ENCODE data around the gene PADI1.

PADI1 gene, protein sequence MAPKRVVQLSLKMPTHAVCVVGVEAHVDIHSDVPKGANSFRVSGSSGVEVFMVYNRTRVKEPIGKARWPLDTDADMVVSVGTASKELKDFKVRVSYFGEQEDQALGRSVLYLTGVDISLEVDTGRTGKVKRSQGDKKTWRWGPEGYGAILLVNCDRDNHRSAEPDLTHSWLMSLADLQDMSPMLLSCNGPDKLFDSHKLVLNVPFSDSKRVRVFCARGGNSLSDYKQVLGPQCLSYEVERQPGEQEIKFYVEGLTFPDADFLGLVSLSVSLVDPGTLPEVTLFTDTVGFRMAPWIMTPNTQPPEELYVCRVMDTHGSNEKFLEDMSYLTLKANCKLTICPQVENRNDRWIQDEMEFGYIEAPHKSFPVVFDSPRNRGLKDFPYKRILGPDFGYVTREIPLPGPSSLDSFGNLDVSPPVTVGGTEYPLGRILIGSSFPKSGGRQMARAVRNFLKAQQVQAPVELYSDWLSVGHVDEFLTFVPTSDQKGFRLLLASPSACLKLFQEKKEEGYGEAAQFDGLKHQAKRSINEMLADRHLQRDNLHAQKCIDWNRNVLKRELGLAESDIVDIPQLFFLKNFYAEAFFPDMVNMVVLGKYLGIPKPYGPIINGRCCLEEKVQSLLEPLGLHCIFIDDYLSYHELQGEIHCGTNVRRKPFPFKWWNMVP

DNA sequence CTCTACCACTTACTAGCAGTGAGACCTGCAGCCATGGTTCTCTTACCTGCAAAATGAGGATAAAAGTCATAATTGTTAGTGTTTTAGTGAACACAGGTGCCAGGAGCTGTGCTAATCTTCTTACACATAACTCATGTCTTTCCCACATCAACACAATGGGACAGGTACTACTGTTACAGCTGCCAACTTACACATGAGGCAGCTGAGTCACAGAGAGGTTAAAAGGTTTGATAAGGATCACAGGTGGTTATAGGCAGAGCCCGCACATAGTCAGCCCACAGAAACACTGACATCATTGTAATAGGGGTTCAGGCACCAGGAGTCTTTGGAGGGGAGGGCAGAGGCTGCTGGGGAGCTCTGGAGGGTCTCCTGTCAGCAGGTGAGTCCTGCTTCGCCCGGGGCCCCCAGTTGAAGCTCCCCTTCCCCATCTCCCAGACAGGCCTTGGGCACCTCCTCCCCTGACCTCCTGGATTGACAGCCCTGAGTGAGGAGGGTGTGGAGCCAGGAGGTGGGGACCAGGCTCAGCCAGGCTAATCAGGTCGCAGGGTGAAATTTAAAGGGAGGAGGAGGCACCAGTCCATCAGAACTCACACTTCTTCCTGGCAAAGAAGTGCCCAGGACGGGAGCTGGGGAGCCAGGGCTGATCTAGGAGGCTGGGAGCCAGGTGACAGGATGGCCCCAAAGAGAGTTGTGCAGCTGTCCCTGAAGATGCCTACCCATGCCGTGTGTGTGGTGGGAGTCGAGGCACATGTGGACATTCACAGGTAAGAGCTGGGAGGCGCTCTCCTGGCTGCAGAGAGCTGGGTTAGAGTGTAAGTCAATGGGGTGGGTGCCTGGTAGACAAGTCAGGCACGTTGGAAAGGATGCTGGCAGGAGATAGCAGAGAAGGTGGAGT lies at the start of gene PADI1:
TSS of gene PADI1 (plus strand) at position 583 of the 895 bp plus-strand sequence. CDS start at position 673, 90 bp downstream.
- no peak for DNase-seq (ENCODE audit: low read depth)

DNA sequence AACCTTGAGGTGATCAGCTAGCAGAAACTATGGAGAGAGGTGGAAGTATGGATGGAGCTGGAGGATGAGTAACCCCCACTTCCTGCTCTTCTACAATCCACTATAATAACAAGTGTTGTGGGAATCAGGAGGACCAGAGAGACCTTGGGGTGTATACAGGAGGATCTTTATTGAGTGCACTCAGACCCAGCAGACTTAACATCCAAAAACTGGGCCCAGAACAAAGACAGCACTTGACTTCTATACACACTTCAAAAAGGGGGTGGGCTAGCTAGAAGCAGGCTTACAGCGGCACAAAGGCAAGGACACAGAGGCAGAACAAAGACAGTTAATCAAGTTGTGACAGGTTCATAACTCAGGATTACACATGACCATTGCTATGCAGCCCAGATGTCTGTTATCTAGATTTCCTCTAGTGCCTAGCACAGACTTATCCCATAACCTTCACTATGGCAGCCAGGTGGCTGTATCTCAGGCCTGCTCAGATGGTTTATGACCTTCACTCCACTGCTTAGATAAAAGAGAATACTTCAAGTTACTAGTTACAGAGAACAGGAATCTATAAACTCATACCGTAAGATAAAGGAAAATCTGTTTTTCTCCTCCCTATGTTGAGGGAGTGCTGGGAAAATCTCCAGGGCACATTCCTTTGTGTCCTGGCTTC lies 49.5 kb upstream of the PADI1 start:
- no peak for DNase-seq (ENCODE audit: low read depth)

DNA sequence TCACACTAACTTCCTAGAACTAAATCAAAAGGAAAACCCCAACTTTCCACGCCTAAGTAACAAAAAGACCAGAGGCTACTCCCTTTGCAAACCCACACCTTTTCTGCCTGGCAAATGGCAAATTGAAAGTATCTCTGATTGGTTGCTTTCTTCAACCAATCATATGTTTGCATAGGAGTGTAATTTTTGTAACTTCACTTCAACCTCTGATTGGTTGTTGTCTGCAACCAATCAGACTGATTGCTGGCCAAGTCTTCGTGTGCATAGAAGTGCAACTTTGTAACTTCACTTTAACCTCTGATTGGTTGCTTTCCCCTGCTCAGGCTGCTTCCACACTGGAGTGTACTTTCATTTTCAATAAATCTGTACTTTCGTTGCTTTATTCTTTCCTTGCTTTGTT lies 48.8 kb upstream of the PADI1 start:
- DNase-seq (ENCODE audit: low read depth): no peak

DNA sequence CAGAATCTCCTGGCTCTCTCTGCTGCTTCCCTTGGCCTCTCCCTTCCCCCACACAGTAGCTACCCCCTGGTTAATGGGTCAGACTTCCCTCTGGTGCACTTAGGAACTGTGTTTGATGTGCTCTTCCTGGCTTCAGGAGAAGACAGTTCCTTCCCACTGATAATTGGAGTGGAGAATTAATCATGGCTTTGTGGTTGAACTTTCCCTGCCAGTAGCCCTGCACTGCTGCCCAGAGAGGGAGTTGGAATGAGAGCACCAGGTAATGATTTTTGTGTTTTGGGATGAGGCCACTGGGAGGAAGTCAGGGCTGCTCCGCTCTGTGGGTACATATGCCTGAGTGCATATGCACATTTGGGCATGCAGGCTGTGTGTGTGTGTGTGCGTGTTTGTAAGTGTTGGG lies 46.0 kb upstream of the PADI1 start:
- DNase-seq (ENCODE audit: low read depth): no peak

DNA sequence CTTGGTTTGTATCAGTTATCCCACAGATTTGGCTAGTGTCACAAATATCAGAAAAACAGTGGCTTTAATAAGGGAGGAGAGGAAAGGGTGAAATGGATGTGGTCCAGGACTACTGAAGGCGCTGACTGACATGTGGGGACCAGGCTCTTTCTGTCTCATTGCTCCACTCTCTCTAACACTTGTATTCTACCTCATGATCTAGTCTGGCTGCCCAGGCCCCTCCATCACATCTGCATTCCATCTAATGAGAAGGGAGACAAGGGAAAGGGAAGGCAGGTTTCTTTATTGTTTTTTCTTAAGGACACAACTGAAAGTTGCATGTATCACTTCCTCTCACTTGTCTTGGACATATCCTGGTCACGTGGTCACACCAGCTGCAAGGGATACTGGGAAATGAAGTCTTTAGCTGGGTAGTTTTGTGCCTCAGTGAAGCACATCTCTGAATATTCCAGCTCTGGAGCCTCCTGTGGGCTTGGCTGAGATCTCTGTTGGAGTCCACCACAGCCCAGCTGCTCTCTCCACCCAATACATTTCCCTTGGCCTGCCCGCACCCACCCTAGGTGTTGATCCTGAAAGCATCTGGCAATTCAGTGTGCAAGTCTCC lies 43.7 kb upstream of the PADI1 start:
- DNase-seq (ENCODE audit: low read depth): no peak

DNA sequence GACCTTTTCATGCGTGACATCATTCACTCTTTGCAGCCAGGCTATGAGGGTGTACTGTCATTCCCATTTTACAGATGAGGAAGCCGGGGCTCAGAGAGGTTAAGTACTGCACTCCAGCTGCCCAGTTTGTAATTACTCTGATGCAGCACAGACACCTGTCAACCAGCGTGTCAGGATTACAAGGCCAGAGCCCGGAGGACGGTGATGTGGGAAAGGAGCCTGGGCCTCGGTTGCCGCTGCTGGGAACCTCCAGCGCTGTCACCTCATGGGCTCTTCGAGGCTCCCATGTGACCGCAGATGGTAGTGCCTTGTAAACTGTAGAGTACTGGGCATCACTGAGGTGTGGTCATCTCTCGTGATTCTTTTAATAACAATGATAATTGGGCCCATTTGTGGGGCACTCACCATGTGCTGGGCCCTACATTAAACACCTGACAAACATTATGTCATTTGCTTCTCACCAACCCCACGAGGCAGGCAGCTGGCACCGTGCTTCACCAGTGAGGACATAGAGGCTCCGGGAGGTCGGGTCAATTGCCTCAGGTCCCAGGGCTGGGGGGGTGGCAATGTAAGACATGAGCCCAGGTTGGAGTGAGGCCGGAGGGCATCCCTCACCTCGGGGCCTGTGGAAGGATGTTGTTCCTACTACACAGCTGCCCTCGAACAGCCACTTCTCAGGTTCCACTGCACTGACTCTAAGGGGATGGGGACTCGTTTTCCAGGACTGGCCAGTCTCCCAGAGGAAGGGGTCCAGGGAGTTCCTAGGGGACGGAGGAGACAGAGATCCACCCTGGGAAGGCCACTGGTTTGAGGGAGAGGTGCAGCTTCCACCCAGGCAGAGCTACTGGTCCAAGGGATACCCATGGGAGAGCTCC lies 42.8 kb upstream of the PADI1 start:
- DNase-seq (ENCODE audit: low read depth): no peak

DNA sequence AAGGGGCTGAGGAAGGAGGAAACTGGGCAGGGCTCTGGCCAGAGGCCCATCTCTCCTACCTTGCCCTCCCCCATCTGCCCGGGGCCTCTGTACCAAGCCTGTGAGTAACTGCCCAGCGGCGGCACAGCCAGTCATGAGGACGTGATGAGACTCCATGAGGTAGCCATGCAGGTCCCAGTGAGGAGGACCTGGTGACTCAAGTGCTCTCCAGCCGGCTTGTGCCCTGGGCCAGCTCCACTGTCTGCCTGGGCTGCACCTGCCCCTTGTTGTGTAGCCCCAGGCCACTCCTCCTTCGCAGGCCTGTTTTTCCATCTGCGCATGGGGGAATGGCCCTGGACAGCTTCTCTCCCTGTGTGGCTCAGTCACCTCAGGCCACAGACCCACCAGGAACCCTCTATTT lies 42.0 kb upstream of the PADI1 start:
- no peak for DNase-seq (ENCODE audit: low read depth)

DNA sequence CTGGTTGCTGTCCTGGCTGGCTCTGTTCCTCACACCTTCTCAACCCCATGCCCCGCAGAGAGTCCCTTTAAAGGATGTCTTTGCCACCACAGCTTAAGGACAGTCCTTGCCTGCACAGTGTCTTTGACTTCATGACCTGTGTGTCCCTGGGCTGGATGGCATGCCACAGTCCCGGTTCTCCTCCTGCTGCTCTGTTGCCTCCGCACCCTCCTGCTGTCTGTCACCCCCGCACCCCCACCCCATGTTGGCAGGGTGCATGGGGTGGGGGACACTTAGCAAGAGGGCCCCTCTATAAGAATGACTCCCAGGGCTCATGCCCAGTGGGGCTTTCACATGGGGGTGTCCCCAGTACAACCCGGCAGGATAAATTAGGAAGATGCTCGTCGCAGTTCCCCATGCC lies 41.6 kb upstream of the PADI1 start:
- DNase-seq (ENCODE audit: low read depth): no peak

DNA sequence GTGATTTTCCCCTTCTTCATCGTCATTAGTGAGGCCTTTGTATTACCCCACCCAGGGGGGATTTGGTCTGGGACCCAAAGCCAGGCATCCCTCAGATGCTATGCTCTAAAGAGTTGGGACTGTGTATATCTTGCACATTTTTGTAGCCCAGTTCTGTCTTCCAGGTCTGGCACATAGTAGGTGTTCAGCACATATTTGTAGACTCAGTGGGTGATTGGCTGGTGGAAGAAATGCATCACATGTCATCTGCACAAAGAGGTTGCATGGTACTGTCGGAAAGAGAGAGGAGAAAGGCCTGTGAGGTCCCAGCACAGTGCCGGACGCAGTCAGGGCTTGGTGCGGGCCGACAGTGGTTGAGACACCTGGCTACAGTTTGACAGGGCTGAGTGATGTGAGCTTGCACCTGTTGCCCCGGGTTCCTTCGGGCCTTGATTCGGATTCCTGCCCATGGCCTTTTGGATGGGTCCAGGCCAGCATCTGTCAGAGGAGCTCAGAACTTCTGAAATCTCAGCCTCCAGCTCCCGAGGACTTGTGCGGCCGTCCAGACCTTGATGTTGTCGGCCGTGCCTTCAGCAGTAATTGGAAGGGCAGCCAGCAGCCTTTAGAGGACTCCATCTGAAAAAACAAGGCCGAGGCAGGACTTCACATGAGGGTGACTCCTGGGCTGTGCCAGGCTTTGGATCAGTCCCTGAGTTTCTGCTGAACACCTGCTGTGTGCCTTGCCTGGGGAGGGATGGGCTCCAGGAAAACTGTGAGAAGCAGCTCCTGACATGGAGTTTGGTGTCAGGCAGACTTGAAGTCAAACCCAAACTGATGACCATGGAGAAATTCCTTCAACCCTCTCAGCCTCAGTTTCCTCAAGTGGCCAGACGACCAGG lies 40.9 kb upstream of the PADI1 start:
- no peak for DNase-seq (ENCODE audit: low read depth)

DNA sequence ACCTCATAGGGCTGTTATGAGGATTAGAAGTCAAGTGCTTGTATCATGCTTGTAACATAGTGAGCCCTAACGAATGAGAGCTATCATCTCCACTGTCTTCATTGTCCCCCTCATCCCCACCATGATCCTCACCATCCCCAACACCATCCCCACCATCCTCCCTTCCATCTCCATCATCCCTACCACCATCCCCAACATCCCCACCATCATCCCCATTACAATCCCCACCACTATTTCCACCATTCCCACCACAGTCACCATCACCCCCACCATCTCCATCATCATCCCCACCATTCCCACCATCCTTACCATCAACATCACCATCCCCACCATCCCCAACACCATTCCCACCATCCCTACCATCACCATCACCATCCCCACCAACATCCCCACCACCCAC lies 39.1 kb upstream of the PADI1 start:
- no peak for DNase-seq (ENCODE audit: low read depth)

DNA sequence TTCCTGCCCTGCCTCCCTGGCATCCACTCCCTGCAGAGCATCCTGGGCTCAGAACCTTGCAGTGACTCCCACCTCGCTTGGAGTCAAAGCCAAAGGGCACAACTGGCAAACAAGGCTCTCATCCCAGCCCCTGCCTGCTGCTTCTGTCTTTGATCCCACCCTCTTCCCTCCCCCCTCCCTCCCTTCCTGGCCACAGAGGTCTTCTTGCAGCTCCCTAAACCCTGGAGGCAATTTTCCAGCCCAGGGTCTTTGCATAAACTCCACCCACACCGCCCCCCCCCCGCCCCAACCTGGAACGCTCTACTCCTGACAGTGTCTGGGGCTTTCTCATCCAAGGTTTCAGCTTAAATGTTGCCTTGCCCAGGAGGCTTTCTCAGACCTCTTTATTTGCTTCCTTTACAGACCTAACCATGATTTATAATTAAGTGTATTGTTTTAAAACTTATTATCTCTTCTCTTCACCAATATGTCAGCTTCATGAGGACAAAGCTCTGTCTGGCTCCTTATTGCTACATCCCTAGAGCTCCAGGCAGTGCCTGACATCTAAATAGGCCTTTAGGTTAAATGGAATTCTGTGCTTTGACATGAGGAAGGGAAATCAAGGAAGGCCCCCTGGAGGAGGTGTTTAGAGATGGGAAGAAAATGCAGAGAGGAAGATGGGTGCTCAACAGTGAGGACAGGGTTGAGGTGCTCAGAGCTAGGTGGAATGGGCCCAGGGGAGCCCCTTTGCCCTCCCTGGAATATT lies 37.7 kb upstream of the PADI1 start:
- DNase-seq (ENCODE audit: low read depth): no peak

DNA sequence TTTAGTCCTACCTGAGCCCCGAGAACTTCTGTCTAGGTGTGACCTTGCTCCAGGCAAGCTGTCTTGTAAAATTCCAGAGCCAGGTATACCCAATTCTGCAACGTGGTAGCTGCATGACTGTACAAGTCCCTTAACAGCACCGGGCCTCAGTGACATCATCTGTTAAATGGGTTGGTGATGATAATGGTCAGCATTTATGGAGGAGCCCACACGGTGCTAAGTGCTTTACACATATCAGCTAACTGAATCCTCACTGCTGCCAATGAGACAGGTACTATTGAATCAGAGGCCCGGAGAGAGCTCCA lies 37.2 kb upstream of the PADI1 start:
- no peak for DNase-seq (ENCODE audit: low read depth)

DNA sequence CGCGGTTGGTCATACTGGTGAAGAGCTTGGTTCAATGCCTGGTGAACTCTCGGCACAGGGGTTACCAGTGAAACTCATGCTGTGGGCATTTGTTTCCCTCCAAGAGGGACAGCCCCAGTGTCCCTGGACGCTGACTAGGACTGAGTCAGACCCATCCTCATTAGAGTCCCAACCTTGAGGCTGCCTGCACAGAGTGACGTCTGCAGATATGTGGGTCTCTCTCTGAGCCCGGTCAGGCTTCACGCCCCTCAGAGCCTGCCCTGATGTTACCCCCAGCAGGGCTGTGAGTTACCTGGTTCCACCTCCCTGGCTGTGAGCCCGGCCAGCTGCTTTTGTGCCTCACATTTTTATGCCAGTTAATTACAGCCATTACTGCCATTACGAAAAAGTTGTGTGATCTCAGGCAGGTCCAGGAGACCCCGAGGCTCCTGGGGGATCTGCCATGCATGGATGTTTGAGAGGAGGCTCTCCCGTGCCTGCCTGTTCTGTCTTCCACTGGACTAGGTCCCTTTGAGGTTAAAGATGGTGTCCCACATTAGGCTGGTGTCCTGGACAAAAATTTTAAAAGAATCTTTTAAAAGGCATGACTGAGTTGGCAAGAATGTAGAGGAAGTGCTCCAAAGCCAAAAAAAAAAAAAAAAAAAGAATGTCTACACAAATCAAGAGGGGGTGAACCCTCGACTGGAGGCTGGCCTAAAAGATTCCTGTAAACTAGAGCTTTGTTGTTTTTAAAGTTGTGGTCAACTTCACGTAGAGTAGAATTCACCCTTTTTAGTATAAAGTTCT lies 36.6 kb upstream of the PADI1 start:
- peak; percentile 89 for DNase-seq (ENCODE audit: low read depth)

DNA sequence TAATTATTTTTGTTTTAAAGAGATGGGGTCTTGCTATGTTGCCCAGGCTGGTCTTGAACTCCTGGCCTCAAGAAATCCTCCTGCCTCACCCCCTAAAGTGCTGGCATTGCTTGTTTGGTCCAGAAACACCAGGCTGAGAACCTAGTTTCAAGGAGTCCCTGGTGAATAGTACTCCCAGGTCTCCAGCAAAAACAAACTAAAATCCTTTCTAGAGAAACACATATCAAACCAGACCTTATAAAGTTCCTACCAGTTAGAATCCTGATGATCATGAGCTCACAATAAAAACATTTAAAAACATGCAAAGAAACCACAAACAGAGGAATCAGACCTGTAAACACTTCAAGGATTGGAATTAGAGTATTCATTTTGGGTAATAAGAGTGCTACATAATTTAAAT lies 34.4 kb upstream of the PADI1 start:
- DNase-seq (ENCODE audit: low read depth): no peak

DNA sequence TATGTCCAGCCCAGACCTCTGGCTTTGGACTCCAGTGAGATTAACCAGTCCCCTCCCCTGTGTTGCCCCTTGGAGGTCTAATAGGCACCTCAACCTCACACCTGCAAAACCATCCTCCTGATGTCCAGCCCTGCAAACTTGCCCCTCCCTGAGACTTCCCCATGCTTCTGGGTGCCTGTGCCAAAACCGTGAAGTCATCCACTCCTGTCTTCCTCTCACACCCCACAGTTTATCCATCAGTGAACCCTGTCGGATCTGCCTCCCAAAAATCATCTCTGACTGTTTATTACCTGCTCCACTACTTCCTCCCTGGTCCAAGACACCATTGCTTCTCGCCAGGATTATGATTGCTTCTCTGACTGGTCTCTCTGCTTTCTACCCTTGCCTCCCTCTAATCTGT lies 31.7 kb upstream of the PADI1 start:
- DNase-seq (ENCODE audit: low read depth): no peak

DNA sequence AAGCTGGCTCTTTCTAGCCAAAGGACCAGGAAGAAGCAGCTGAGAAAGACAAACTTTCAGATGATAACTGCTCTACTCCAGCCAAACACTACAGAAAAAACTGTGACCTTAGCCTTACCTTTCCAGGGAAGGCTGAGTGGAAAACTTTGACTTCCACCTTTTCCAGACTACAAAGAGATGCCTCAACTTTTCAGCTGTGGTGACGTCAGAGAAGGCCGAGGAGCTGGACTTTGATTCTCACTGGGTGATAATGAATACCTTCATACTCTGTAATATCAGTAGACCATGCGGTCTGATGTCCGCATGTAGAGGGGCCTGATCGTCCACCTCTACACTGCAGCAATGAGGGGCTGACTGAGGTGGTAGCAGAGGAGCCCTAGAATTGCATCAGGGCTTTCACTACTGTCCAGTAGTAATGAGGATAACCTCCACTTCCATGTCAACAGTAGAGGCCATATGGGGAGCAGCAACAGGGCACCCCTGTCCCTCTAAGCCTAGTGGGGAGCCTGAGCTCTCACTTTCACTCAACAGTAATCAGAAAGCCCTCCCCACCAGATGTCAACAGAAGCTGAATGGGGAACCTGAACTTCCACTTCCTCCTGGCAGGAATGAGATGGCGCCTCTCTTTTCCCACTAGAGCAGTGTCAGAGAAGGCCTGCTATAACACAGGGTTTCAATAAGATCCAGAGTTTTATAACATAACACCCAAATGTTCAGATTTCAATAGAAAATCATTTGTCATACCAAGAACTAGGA lies 28.4 kb upstream of the PADI1 start:
- DNase-seq (ENCODE audit: low read depth): no peak

DNA sequence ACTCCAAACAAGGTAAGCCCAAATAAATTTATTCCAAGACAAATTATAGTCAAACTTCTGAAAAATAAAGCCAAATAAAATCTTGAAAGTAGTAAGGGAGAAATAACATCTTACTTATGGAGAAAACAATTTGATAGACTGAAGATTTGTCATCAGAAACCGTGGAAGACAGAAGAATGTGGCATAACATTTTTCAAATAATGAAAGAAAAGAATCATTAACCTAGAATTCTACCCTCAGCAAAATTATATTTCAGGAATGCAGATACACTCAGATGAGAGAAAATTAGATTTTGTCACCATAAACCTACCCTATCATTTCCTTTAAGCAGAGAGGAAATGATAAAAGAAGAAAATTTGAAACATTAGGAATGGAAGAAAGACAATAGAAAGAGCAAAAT lies 27.3 kb upstream of the PADI1 start:
- no peak for DNase-seq (ENCODE audit: low read depth)

Data from HS-5 (cell line).